Parathyroid adenoma (tissue), 2 donors: ENCODE measurements around the gene TCP11.

ENCODE experiments used
- H2AFZ ChIP-seq: fragments of 300-600 bp; sonication (generic); one replicate; pipeline ENCODE4 v1.7.0; 2017; ENCODE audit warnings: antibody characterized with exemption, mild to moderate bottlenecking
- H3K27ac ChIP-seq: fragments of 300-600 bp; sonication (generic); one replicate; pipeline ENCODE4 v1.7.0; 2017
- H3K27me3 ChIP-seq: fragments of 300-600 bp; sonication (generic); one replicate; pipeline ENCODE4 v1.7.0; 2017; ENCODE audit warnings: low read length; ENCODE audit not compliant: control insufficient read depth, insufficient read depth
- H3K36me3 ChIP-seq: fragments of 300-600 bp; sonication (generic); one replicate; pipeline ENCODE4 v1.7.0; 2017; ENCODE audit warnings: low read length; ENCODE audit not compliant: control insufficient read depth, insufficient read depth
- H3K4me1 ChIP-seq: fragments of 300-600 bp; sonication (generic); one replicate; pipeline ENCODE4 v1.7.0; 2017; ENCODE audit warnings: control low read depth
- H3K4me2 ChIP-seq: fragments of 300-600 bp; sonication (generic); one replicate; pipeline ENCODE4 v1.7.0; 2017; ENCODE audit warnings: low read length
- H3K4me3 ChIP-seq: fragments of 300-600 bp; sonication (generic); one replicate; pipeline ENCODE4 v1.7.0; 2017; ENCODE audit warnings: low read depth, low read length
- H3K79me2 ChIP-seq: fragments of 300-600 bp; sonication (generic); one replicate; pipeline ENCODE4 v1.7.0; 2017; ENCODE audit warnings: control low read depth
- H3K9ac ChIP-seq: fragments of 300-600 bp; sonication (generic); one replicate; pipeline ENCODE4 v1.7.0; 2017; ENCODE audit warnings: mild to moderate bottlenecking
- H3K9me3 ChIP-seq: fragments of 300-600 bp; sonication (generic); one replicate; pipeline ENCODE4 v1.7.0; 2017; ENCODE audit warnings: low read length; ENCODE audit not compliant: control insufficient read depth
- CTCF ChIP-seq: fragments of 300-600 bp; sonication (generic); IDR thresholded peaks from one replicate; pipeline ENCODE4 v1.7.0; 2017; ENCODE audit warnings: antibody characterized with exemption, mild to moderate bottlenecking
- donor health status: primary hyperparathyroidism.

Gene TCP11

GRCh38 chr6:35141007-35141655 is at the start of gene TCP11:
TCP11 (minus strand) TSS chr6:35141339; CDS start chr6:35140870, 469 bp downstream.
- H3K4me1 ChIP-seq: peaks cover 2% of the 10 kb centered on the region
- no peaks in the 10 kb centered on the region for H3K79me2 ChIP-seq
- H3K27ac ChIP-seq: no peak within 1 kb of the TSS
- no peaks in the 10 kb centered on the region for H3K27me3 ChIP-seq
- no peaks in the 10 kb centered on the region for H3K9me3 ChIP-seq
- peak within 1 kb of the TSS; percentile 62 for H2AFZ ChIP-seq
- H3K36me3 ChIP-seq: no peaks in the 10 kb centered on the region
- no peak for TF ChIP-seq CTCF
- no peak within 1 kb of the TSS for H3K9ac ChIP-seq
- H3K4me3 ChIP-seq: no peak within 1 kb of the TSS
- no peak within 1 kb of the TSS for H3K4me2 ChIP-seq

GRCh38 chr6:35190306-35190705 is 49.2 kb upstream of the TCP11 start:
- Histone ChIP-seq H3K4me1 (peaks cover 5% of the 10 kb centered on the region), H3K36me3 (no peaks in the 10 kb centered on the region), H3K4me2 (no peak overlapping the region), H3K9ac (no peak overlapping the region), H3K9me3 (no peaks in the 10 kb centered on the region), H3K27me3 (no peaks in the 10 kb centered on the region), H2AFZ (no peak overlapping the region), H3K4me3 (no peak overlapping the region), H3K27ac (no peak overlapping the region), H3K79me2 (no peaks in the 10 kb centered on the region)
- TF ChIP-seq CTCF: no peak

GRCh38 chr6:35188886-35189285 is 47.7 kb upstream of the TCP11 start:
- Histone ChIP-seq H2AFZ (no peak overlapping the region), H3K36me3 (no peaks in the 10 kb centered on the region), H3K4me3 (no peak overlapping the region), H3K27ac (no peak overlapping the region), H3K9me3 (no peaks in the 10 kb centered on the region), H3K4me2 (no peak overlapping the region), H3K4me1 (peaks cover 5% of the 10 kb centered on the region), H3K27me3 (no peaks in the 10 kb centered on the region), H3K9ac (no peak overlapping the region), H3K79me2 (no peaks in the 10 kb centered on the region)
- no peak for TF ChIP-seq CTCF

GRCh38 chr6:35186571-35186970 is 45.4 kb upstream of the TCP11 start:
- Histone ChIP-seq H3K27me3 (no peaks in the 10 kb centered on the region), H3K27ac (no peak overlapping the region), H2AFZ (no peak overlapping the region), H3K4me1 (peaks cover 9% of the 10 kb centered on the region), H3K4me2 (no peak overlapping the region), H3K9ac (no peak overlapping the region), H3K9me3 (no peaks in the 10 kb centered on the region), H3K4me3 (no peak overlapping the region), H3K79me2 (no peaks in the 10 kb centered on the region), H3K36me3 (no peaks in the 10 kb centered on the region)
- TF ChIP-seq CTCF: no peak

GRCh38 chr6:35185971-35186370 is 44.8 kb upstream of the TCP11 start:
- H3K4me3 ChIP-seq: no peak overlapping the region
- no peak for TF ChIP-seq CTCF
- H3K27ac ChIP-seq: no peak overlapping the region
- H3K79me2 ChIP-seq: no peaks in the 10 kb centered on the region
- no peak overlapping the region for H3K4me2 ChIP-seq
- H3K27me3 ChIP-seq: no peaks in the 10 kb centered on the region
- no peak overlapping the region for H3K9ac ChIP-seq
- H3K9me3 ChIP-seq: no peaks in the 10 kb centered on the region
- peaks cover 9% of the 10 kb centered on the region for H3K4me1 ChIP-seq
- H3K36me3 ChIP-seq: no peaks in the 10 kb centered on the region
- no peak overlapping the region for H2AFZ ChIP-seq
